ENCODE measurements around the gene ROPN1B.

The ROPN1B gene

GRCh38 chr3:126026761-126027160 lies 57.8 kb downstream of the ROPN1B start (continued):
- no peak for TF ChIP-seq CREB5 (CRISPR knock-in tag; IDR thresholded peaks at IDR 0.05; ENCODE audit: low read depth)
- TF ChIP-seq ISL1 (CRISPR knock-in tag; IDR thresholded peaks at IDR 0.05), result no peak
- no peak for TF ChIP-seq CSRNP3 (CRISPR knock-in tag; IDR thresholded peaks at IDR 0.05)
- no peak for TF ChIP-seq TOX (CRISPR knock-in tag; IDR thresholded peaks at IDR 0.05; ENCODE audit: borderline replicate concordance)

GRCh38 chr3:126028096-126028495 lies 59.1 kb downstream of the ROPN1B start:
- ATAC-seq, result no peak
- no peak for TF ChIP-seq PPARA (CRISPR knock-in tag; IDR thresholded peaks at IDR 0.05; ENCODE audit: borderline replicate concordance)
- TF ChIP-seq ARNTL (CRISPR knock-in tag; IDR thresholded peaks at IDR 0.05; ENCODE audit: borderline replicate concordance, low read depth), result no peak
- no peak for TF ChIP-seq ZFP30 (CRISPR knock-in tag; IDR thresholded peaks at IDR 0.05)
- TF ChIP-seq ZNF565 (CRISPR knock-in tag; conservative IDR thresholded peaks at IDR 0.05; ENCODE audit: low read depth), result no peak
- no peak for TF ChIP-seq ZNF8 (CRISPR knock-in tag; IDR thresholded peaks at IDR 0.05)
- no peak for TF ChIP-seq RARB (CRISPR knock-in tag; IDR thresholded peaks at IDR 0.05)
- TF ChIP-seq ZC3H10 (CRISPR knock-in tag; IDR thresholded peaks at IDR 0.05), result no peak
- no peak for TF ChIP-seq CREB5 (CRISPR knock-in tag; IDR thresholded peaks at IDR 0.05; ENCODE audit: low read depth)
- TF ChIP-seq CSDC2 (CRISPR knock-in tag; IDR thresholded peaks at IDR 0.05), result no peak
- TF ChIP-seq SNAI2 (CRISPR knock-in tag; IDR thresholded peaks at IDR 0.05), result no peak

GRCh38 chr3:126029241-126029640 lies 60.3 kb downstream of the ROPN1B start:
- TF ChIP-seq TSHZ2 (CRISPR knock-in tag; IDR thresholded peaks at IDR 0.05) (no peak), ZFP3 (CRISPR knock-in tag; IDR thresholded peaks at IDR 0.05) (no peak), ISL1 (CRISPR knock-in tag; IDR thresholded peaks at IDR 0.05) (no peak), TOX (CRISPR knock-in tag; IDR thresholded peaks at IDR 0.05; ENCODE audit: borderline replicate concordance) (no peak), TCF4 (CRISPR knock-in tag; IDR thresholded peaks at IDR 0.05; ENCODE audit: borderline replicate concordance) (no peak), OSR1 (CRISPR knock-in tag; IDR thresholded peaks at IDR 0.05) (no peak), POU6F1 (CRISPR knock-in tag; IDR thresholded peaks at IDR 0.05; ENCODE audit: borderline replicate concordance, low read depth) (no peak), ZNF8 (CRISPR knock-in tag; IDR thresholded peaks at IDR 0.05) (no peak), ARNTL (CRISPR knock-in tag; IDR thresholded peaks at IDR 0.05; ENCODE audit: borderline replicate concordance, low read depth) (no peak)
- no peak for ATAC-seq

- no peak for ATAC-seq
- TF ChIP-seq ZFP30 (CRISPR knock-in tag; IDR thresholded peaks at IDR 0.05), result no peak
- no peak for TF ChIP-seq ARNTL (CRISPR knock-in tag; IDR thresholded peaks at IDR 0.05; ENCODE audit: borderline replicate concordance, low read depth)
- TF ChIP-seq CSRNP3 (CRISPR knock-in tag; IDR thresholded peaks at IDR 0.05), result no peak
- no peak for TF ChIP-seq ZNF565 (CRISPR knock-in tag; conservative IDR thresholded peaks at IDR 0.05; ENCODE audit: low read depth)
- no peak for TF ChIP-seq OSR1 (CRISPR knock-in tag; IDR thresholded peaks at IDR 0.05)
- TF ChIP-seq PATZ1 (CRISPR knock-in tag; IDR thresholded peaks at IDR 0.05; ENCODE audit: borderline replicate concordance), result no peak
- TF ChIP-seq CSDC2 (CRISPR knock-in tag; IDR thresholded peaks at IDR 0.05), result no peak
- no peak for TF ChIP-seq ZNF70 (CRISPR knock-in tag; IDR thresholded peaks at IDR 0.05)
- TF ChIP-seq ISL1 (CRISPR knock-in tag; IDR thresholded peaks at IDR 0.05), result no peak
- TF ChIP-seq POU6F1 (CRISPR knock-in tag; IDR thresholded peaks at IDR 0.05; ENCODE audit: borderline replicate concordance, low read depth), result no peak
These were observed 61.5 kb downstream of the ROPN1B start for GRCh38 chr3:126030455-126030854.

Measured in SK-N-SH treated with all-trans-retinoic acid at 6 μM for 48 hours (cell line).